NCI-H1092 treated with DMSO at 0.1 percent for 48 hours (cell line): ENCODE data around the gene PLEKHA1.

Source experiments
- DNase-seq: peaks from one replicate; lab custom pipeline; 2025; lab: John Stamatoyannopoulos, UW

PLEKHA1 gene

GRCh38 chr10:122422266-122422989, 47.9 kb downstream of the PLEKHA1 start:
- DNase-seq: no peak

- DNase-seq: no peak
Measured at GRCh38 chr10:122424059-122424458, 49.6 kb downstream of the PLEKHA1 start.

- DNase-seq: no peak
Measured at GRCh38 chr10:122426829-122427228, 52.3 kb downstream of the PLEKHA1 start.

- DNase-seq: no peak
Measured at GRCh38 chr10:122427280-122427679, 52.8 kb downstream of the PLEKHA1 start.

- peak; percentile 28 for DNase-seq
Measured at GRCh38 chr10:122435212-122435827, 60.8 kb downstream of the PLEKHA1 start.

GRCh38 chr10:122441961-122442360, 67.5 kb downstream of the PLEKHA1 start:
- DNase-seq: no peak

- no peak for DNase-seq
Measured at GRCh38 chr10:122445469-122445868, 71.0 kb downstream of the PLEKHA1 start.

- DNase-seq: no peak
Measured at GRCh38 chr10:122445904-122446303, 71.4 kb downstream of the PLEKHA1 start.

GRCh38 chr10:122446668-122447423, 72.3 kb downstream of the PLEKHA1 start:
- no peak for DNase-seq

- DNase-seq: no peak
Measured at GRCh38 chr10:122448600-122448999, 74.1 kb downstream of the PLEKHA1 start.

GRCh38 chr10:122449153-122449552, 74.6 kb downstream of the PLEKHA1 start:
- no peak for DNase-seq

- DNase-seq: no peak
Measured at GRCh38 chr10:122450353-122450990, 76.0 kb downstream of the PLEKHA1 start.

- DNase-seq: no peak
Measured at GRCh38 chr10:122454071-122454470, 79.6 kb downstream of the PLEKHA1 start.

- DNase-seq: no peak
Measured at GRCh38 chr10:122454603-122455080, 80.1 kb downstream of the PLEKHA1 start, which contains the start of gene ARMS2. ARMS2 (plus strand) TSS chr10:122454653; CDS start chr10:122454728, 75 bp downstream.

GRCh38 chr10:122455376-122456079, 81.0 kb downstream of the PLEKHA1 start:
- DNase-seq: no peak

- DNase-seq: no peak
Measured at GRCh38 chr10:122457934-122458333, 83.4 kb downstream of the PLEKHA1 start.

GRCh38 chr10:122458693-122459092, 84.2 kb downstream of the PLEKHA1 start:
- DNase-seq: no peak

GRCh38 chr10:122459561-122460273, 85.2 kb downstream of the PLEKHA1 start:
- no peak for DNase-seq

- no peak for DNase-seq
Measured at GRCh38 chr10:122460891-122461293, 86.4 kb downstream of the PLEKHA1 start.

GRCh38 chr10:122461367-122461728, 86.8 kb downstream of the PLEKHA1 start, which contains the start of gene HTRA1:
HTRA1 (plus strand) TSS chr10:122461553; CDS start chr10:122461653, 100 bp downstream.
- no peak for DNase-seq
